Esophagus (tissue), 2 donors: ENCODE data around the gene ACTR1A. TPM values are rescaled to one million over a fixed set of nuclear protein-coding genes. Genes with fewer than 3 reads are reported as not detected.

ENCODE experiments used
- H3K27ac ChIP-seq, 2 donors: one replicate each; pipeline ENCODE4 v1.5.1; 2013; ENCODE audit warnings: low read depth in 2 of 2, mild to moderate bottlenecking in 2 of 2, inconsistent platforms in 1 of 2, low read length in 1 of 2, moderate library complexity in 1 of 2
- H3K27me3 ChIP-seq, 2 donors: one replicate each; pipeline ENCODE4 v1.6.1; 2013; ENCODE audit warnings: low read length in 2 of 2, control low read depth in 1 of 2, mild to moderate bottlenecking in 1 of 2; ENCODE audit not compliant: insufficient read depth in 2 of 2, control insufficient read depth in 1 of 2
- H3K36me3 ChIP-seq, 2 donors: one replicate each; pipeline ENCODE4 v1.6.1; 2013; ENCODE audit warnings: low read length in 1 of 2; ENCODE audit not compliant: control insufficient read depth in 2 of 2, insufficient read depth in 2 of 2
- H3K4me1 ChIP-seq, 2 donors: one replicate each; pipeline ENCODE4 v1.6.1; 2013; ENCODE audit warnings: low read length in 1 of 2; ENCODE audit not compliant: control insufficient read depth in 2 of 2, insufficient read depth in 2 of 2
- H3K4me3 ChIP-seq, 2 donors: one replicate each; pipeline ENCODE4 v1.5.1; 2013; ENCODE audit warnings: low read length in 2 of 2, mild to moderate bottlenecking in 2 of 2, low read depth in 1 of 2, moderate library complexity in 1 of 2
- H3K9me3 ChIP-seq, 2 donors: one replicate each; pipeline ENCODE4 v1.6.1; 2013; ENCODE audit warnings: mild to moderate bottlenecking in 2 of 2, low read depth in 1 of 2, low read length in 1 of 2, moderate library complexity in 1 of 2; ENCODE audit not compliant: control insufficient read depth in 2 of 2, insufficient read depth in 1 of 2
- WGBS, 2 donors: extraction: QIAGEN DNeasy Blood & Tissue Kit; methylation state at CpG; one replicate each; pipeline ENCODE4 v1.1.7; 2013; 5-methylcytosine and 5-hydroxymethylcytosine counted together
- polyA plus RNA-seq, 2 donors: library from polyadenylated mRNA; stranded (reverse); fragments of 200-250 nt; gene quantifications; one replicate each; pipeline ENCODE4 v1.2.3, GENCODE V29; 2013
- donor health status: healthy with polysubstance abuse.
- donor health status: Bipolar disorder and iron deficiency.

Gene ACTR1A
- polyA plus RNA-seq, 2 donors, result 56.1 to 60.3 TPM

DNA sequence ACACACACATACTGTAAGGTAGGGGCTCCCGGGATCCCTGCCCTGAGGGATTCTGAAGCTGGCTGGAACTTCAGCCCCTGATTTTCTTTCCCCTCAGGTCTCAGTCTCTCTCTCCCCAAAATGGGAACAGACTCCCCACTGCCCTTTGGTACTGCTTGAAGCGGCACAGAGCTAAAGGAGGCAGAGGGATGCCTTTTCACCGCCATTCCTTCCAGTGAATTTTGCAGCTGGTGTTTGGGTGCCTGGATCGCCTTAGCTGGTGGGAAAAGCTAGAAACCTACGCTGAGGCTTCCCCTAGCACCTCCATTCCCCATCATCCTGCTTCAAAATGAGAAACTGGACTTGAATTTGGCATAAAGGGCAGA is 67.4 kb downstream of the ACTR1A start:
- Histone ChIP-seq H3K27me3 (no peaks in the 10 kb centered on the region), H3K4me1 (peaks cover 0 to 7% of the 10 kb centered on the region in 2 donors), H3K27ac (no peak overlapping the region), H3K36me3 (no peaks in the 10 kb centered on the region), H3K9me3 (no peaks in the 10 kb centered on the region), H3K4me3 (no peak overlapping the region)
- WGBS, 2 donors, result 57 to 66% methylated on average over 5 of the region's 5 CpGs

DNA sequence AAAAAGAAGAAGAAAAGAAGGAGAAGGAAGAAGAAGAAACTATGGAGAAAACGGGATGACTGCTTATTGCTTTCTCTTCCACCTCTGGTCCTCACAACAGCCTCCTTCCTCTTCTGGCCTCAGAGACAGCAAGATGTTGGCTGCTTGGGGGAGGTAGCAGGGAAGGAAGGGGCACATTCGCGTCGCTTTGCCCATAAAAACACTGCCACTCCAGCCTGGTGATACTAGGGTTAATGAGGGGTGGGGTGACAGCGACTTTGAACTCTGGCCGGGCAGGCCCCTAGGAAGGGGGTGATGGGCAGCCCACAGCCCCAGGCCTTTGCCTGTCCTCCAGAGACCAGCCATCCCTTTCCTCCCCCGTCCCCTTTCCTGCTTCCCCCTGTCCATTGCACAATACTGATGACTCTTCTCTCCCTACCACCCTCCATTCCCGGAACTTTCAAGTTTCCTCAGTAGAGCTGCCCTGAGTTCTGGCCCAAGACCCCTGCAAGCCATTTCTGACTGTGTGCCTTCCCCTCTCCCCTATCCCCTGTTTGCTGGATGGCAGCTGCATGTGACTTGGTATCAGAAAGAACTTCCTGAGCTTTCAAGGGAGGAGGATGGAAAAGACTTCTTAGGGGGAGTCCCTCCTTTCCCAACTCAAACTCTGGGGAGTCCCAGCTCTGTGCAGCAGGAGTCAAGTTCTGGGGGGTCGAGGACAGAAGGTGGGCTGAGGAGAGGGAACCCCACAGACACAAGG is 67.9 kb downstream of the ACTR1A start:
- no peaks in the 10 kb centered on the region for H3K36me3 ChIP-seq
- peaks cover 0 to 7% of the 10 kb centered on the region in 2 donors for H3K4me1 ChIP-seq
- no peaks in the 10 kb centered on the region for H3K27me3 ChIP-seq
- 36 to 41% methylated on average over 9 of the region's 9 CpGs for WGBS, 2 donors
- peak overlapping the region in 1 of 2 donors; percentile 24 for H3K27ac ChIP-seq
- no peak overlapping the region for H3K4me3 ChIP-seq
- no peaks in the 10 kb centered on the region for H3K9me3 ChIP-seq

DNA sequence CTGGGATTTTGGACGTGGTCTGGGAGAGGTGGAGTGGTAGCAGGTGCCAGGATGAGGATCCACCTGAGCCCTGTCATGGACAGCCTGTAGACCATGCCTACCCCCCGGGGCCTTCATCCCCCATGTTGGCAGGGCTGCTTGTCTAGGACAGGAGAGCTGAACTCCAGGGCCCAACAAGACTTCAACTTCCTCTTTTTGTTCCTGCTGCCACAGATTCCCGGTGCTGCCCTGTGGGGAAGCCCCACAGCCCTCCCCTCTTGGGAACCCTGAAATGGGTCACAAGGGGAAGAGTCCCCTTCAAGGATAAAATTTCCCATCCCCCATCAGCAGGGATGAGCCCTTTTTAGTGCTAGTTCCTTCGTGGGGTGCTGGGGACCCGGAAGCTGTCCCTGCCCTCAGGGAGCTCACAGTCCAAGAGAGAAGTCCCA is 68.9 kb downstream of the ACTR1A start:
- 57 to 63% methylated on average over 5 of the region's 5 CpGs for WGBS, 2 donors
- Histone ChIP-seq H3K4me3 (no peak overlapping the region), H3K9me3 (no peaks in the 10 kb centered on the region), H3K36me3 (no peaks in the 10 kb centered on the region), H3K27me3 (no peaks in the 10 kb centered on the region), H3K27ac (no peak overlapping the region), H3K4me1 (peaks cover 0 to 7% of the 10 kb centered on the region in 2 donors)

DNA sequence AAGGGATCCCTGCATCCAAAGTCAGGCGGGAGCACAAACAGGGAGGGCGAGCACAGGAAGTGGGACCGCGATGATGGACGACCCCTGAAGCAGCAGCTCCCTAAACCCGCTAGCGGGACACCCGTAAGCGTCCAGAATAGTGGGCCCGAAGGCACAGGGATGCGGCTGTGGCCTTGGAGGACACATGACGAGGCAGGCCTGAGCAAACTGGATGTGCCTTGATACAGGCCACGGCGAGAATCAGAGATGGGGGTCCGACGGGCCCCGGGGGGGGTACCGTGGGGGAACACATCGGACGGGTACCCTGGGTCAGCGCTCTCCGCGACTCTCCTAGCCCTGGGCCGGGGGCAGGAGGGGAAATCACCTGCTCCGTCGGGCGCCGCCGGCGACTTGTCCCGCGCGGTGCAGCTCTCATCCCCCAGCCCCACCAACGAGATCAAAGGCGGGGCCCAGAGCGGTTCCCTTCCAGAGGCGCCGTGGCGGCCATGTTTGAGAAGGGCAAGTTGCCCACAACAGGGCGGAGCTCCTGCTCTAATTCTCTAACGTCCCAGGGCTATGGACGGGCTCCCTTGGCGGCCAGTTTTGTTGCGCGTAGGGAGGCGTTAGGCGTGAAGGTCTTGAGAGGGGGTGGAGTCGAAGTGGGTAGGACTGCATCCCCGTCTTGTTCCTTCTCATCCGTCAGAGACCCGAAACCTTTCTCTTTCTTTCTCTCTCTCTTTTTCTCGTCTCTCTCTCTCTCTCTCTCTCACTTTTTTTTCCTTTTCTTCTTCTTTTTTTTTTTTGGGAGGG is 70.2 kb downstream of the ACTR1A start, which contains the start of gene CUEDC2:
TSS of gene CUEDC2 (minus strand) at position 413 of the 789 bp plus-strand sequence. CDS start 7,386 bp downstream, outside the sequence.
- H3K9me3 ChIP-seq, result no peaks in the 10 kb centered on the region
- peak within 1 kb of the TSS; percentile 36 to 84 for H3K27ac ChIP-seq
- H3K4me3 ChIP-seq, result peak within 1 kb of the TSS; percentile 69 to 93
- no peaks in the 10 kb centered on the region for H3K27me3 ChIP-seq
- H3K36me3 ChIP-seq, result no peaks in the 10 kb centered on the region
- 1% methylated on average over 52 of the region's 52 CpGs for WGBS, 2 donors
- peaks cover 0 to 7% of the 10 kb centered on the region in 2 donors for H3K4me1 ChIP-seq

DNA sequence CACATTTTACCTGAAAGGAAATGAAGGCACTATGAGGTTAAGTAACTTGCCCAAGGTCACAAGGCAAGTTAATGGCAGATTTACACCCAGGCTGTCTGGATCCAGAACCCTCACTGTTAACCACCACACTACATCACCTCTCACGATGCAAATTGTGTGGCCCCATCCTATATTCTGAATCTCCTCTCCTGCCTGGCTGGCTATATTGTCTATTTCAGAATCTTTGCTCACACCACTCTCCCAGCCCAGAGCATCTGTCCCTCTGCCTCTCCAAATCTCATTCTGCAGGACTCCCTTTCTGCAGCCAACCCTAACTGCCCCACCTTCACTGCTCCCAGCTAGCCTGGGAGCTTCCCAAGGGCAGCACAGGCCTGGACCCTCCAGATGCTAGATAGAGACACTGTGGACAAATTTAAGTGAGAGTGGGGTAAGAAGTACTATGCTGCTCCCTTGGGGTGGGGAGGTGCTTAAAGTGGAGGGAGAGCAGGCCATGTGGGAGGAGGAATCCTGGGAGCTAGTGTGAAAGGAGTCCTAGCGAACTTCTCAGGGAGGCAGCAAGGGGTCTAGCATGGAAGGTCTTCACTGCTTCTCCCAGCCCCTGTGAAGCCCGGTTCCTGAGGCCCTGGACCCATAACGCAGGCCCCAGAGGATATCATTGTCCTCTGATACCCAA is 70.9 kb downstream of the ACTR1A start:
- Histone ChIP-seq H3K36me3 (no peaks in the 10 kb centered on the region), H3K27me3 (no peaks in the 10 kb centered on the region), H3K9me3 (no peaks in the 10 kb centered on the region), H3K27ac (peak overlapping the region in 1 of 2 donors; percentile 84), H3K4me1 (peaks cover 0 to 7% of the 10 kb centered on the region in 2 donors), H3K4me3 (peak overlapping the region; percentile 69 to 93)
- WGBS, 2 donors, result 13 to 17% methylated on average over 4 of the region's 4 CpGs

DNA sequence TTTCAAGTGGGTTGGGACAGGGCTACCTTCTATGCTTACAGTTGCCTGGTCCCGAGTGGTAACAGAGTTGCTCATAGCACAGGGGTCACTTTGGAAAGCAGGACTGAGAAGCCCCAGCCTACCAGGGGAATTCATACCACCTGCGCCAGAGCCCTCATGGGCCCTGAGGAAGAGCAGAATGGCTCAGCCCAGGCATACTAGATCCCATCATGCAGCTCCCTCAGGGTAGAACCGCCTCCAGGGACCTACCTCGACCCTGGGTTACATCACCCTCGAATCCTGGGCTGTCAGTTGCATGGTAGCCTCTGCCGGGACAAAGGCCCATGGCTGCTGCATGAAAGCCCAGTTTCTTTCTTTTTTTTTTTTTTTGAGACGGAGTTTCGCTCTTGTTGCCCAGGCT is 73.0 kb downstream of the ACTR1A start:
- H3K27ac ChIP-seq, result no peak overlapping the region
- H3K4me3 ChIP-seq, result no peak overlapping the region
- WGBS, 2 donors, result 88 to 91% methylated on average over 8 of the region's 8 CpGs
- peaks cover 0 to 2% of the 10 kb centered on the region in 2 donors for H3K36me3 ChIP-seq
- H3K9me3 ChIP-seq, result no peaks in the 10 kb centered on the region
- peaks cover 0 to 7% of the 10 kb centered on the region in 2 donors for H3K4me1 ChIP-seq
- no peaks in the 10 kb centered on the region for H3K27me3 ChIP-seq

Other genes with a start within 250 kb of the ACTR1A start
- gene NFKB2, start 107.0 kb downstream of the ACTR1A start, polyA plus RNA-seq, result 10 to 100 TPM; 11.4 to 22.6 TPM
- 1 to 10 TPM; 1.1 to 2.1 TPM for gene PSD, start 83.9 kb downstream of the ACTR1A start, polyA plus RNA-seq
- gene FBXL15, start 81.9 kb downstream of the ACTR1A start, polyA plus RNA-seq, result 10 to 100 TPM in 1 of 2 donors, 1 to 10 TPM in 1; 6.3 to 15.2 TPM
- gene CUEDC2, start 70.1 kb downstream of the ACTR1A start, polyA plus RNA-seq, result 10 to 100 TPM; 16.3 to 30.3 TPM
- under 1 TPM; 0.37 to 0.65 TPM for gene C10orf95, start 51.2 kb downstream of the ACTR1A start, polyA plus RNA-seq
- gene SUFU, start 1.3 kb upstream of the ACTR1A start, polyA plus RNA-seq, result 1 to 10 TPM; 2.9 to 6.0 TPM
- 10 to 100 TPM; 26.4 to 33.3 TPM for gene TRIM8, start 141.8 kb upstream of the ACTR1A start, polyA plus RNA-seq
- gene ARL3, start 211.7 kb upstream of the ACTR1A start, polyA plus RNA-seq, result 1 to 10 TPM; 2.2 to 4.6 TPM
- 1 to 10 TPM; 3.5 to 5.7 TPM for gene SFXN2, start 211.9 kb upstream of the ACTR1A start, polyA plus RNA-seq
- gene WBP1L, start 241.2 kb upstream of the ACTR1A start, polyA plus RNA-seq, result 10 to 100 TPM; 13.4 to 17.1 TPM